ENCODE measurements around the gene PCNX2.
A peak's percentile ranks its signal among the peaks of the same experiment; 100 is the strongest.

The PCNX2 gene, protein sequence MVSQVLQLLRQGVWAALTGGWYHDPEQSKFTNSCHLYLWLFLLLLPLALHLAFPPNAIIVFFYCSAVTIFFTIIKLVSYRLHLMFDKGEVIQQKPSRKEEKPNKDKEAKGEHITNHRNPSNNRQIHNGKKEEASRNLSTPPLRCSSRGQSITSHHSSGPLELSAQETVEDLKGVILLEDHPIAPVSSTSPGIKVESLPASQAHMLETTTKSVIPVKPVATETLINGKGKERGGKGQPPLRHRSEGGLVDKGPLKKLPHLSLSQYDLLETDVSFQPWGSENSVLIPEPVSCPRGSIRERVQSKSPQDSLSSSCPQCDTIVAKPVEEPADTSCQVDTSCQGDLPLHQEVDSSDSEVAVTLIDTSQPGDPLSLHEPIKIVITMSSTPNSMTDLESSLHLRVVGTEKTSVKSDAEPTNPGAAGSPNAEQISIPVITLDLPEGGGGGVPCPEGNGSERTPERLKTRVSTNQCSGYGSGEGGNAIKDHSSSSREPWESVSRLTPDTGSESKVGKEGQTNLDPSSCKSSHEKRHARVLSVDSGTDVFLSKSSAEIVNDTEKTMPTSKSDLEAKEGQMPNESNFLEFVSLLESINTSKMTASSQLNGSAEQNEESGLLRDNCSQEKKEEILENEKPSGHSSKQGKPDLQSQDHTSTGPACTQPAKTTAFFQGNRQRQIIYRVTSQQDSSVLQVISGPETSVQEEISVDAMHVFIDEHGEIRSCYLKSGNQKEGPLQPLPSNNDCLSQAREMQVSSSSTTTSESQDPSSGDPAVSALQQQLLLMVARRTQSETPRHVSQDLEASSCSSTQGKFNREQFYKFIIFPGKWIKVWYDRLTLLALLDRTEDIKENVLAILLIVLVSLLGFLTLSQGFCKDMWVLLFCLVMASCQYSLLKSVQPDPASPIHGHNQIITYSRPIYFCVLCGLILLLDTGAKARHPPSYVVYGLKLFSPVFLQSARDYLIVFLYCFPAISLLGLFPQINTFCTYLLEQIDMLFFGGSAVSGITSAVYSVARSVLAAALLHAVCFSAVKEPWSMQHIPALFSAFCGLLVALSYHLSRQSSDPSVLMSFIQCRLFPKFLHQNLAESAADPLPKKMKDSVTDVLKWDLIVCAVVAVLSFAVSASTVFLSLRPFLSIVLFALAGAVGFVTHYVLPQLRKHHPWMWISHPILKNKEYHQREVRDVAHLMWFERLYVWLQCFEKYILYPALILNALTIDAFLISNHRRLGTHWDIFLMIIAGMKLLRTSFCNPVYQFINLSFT (N-terminal part only)

DNA sequence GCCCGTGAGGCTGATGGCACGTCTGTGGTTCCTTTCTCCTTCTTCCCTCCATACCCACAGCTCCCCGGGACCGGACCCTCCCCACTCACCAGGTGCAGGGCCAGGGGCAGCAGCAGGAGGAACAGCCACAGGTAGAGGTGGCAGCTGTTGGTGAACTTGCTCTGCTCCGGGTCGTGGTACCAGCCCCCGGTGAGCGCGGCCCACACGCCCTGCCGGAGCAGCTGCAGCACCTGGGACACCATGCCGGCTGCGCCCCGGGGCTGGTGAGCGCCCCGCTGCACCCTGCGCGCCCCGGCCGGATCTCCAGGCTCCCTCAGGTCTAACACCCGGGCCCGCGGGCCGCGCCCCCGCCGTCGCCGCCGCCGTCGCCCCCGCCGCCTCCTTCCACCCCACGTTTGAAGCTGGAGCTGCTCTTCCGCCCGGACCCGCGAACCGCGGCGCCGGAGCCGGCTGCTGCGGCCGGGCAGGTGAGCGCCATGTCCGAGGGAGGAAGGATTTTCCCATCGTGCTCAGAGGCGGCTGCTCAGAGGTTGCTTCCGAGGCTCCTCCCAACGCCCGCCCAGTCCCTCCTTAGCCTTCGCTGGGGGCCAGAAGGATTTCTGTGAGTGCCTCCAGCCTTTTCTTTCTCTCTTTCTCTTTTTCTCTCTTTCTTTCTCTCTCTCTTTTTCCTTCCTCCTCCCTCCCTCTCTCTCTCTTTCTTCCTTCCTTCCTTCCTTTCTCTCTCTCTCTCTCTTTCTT is at the start of gene PCNX2:
TSS of gene PCNX2 (minus strand) at position 489 of the 738 bp plus-strand sequence. CDS start at position 242, 247 bp downstream.
- DNase-seq (ENCODE audit: extremely low read depth in 1 of 2, low read depth in 1 of 2) = peak; percentile 17 to 42

DNA sequence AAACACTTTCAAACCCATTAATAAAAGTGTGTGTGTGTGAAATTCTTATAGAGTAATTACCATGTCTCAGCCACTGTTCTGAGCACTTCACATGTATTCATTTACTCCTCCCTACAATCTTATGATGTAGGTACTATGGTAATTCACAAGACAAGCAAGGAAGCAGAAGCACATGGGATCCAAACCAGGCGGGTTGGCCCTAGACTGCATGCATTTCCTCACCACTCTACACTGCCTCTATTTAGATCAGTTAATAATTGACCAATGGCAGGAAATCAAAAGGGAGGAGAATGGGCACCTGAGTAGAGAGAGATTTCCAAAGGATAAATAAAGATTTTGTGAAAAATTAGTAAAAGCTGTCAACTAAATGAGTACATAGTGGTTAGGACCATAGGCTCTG is 47.7 kb upstream of the PCNX2 start:
- no peak for DNase-seq (ENCODE audit: extremely low read depth in 1 of 2, low read depth in 1 of 2)

DNA sequence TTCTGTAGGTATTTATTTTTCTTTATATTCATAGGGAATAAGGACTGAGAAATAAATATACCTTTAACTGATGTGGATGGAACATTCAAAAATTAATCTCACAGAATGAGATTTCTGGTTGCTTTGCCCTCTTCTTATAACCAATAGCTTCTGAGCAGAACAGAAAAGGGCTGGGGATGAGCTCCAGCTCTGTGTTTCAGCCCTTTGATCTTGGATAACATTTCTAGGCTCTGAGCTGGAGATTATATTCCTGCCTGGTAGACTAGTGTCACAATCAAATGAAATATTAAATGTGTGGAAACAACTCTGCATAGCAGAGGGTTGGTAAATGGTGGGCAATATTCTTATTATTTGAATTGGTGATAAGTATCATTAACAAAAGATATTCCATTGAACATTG is 46.6 kb upstream of the PCNX2 start:
- DNase-seq (ENCODE audit: extremely low read depth in 1 of 2, low read depth in 1 of 2) = no peak

DNA sequence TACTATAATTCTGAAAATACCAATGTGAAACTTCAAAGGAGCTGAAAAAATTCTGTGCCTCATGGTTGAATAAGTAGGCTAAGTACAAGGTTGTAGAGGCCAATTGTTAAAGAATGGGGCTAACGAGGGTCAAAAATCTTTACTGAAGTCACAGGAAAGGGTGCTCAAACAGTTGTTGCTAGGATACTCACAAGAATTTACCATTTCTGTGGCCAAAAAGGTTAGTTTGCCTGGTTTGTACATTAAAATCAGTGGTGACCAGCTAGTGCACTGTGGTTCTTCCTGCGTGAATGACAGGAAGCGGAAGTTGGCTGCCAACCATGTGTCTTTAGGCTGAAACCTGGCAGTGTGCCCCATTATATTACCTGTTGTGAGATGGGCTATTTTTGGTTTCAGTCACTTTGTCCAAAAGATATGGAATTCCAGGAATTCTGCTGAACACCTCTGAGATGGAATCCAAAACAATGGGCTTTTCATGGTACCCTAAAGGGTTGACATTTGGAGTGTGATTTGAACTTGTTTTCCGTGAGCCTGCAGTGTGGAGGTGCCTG is 45.5 kb upstream of the PCNX2 start:
- no peak for DNase-seq (ENCODE audit: extremely low read depth in 1 of 2, low read depth in 1 of 2)

DNA sequence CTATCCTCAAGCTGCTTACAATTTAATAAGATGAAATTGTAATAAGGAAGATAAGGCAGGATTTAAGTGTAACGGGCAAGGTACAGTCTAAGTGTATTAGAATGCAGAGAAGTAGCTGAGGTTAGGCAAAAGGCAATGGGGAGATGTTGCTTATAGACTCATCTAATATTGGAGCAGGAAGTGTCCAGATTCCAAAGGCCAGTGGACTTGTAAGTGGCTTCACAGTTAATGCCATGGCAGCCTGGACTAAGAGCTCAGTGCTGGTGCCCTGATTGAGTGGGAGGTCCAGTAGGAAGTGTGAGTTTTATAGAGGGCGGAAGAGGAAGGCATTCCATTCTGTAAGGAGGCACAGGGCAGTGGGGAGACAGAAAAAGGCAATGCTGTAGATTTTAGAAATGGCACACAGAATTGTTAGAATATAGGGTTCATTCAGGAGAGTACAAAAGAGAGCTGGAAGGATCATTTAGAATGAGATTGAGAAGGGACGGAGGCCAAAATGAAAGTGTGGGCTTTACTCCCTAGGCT is 44.6 kb upstream of the PCNX2 start:
- no peak for DNase-seq (ENCODE audit: extremely low read depth in 1 of 2, low read depth in 1 of 2)

DNA sequence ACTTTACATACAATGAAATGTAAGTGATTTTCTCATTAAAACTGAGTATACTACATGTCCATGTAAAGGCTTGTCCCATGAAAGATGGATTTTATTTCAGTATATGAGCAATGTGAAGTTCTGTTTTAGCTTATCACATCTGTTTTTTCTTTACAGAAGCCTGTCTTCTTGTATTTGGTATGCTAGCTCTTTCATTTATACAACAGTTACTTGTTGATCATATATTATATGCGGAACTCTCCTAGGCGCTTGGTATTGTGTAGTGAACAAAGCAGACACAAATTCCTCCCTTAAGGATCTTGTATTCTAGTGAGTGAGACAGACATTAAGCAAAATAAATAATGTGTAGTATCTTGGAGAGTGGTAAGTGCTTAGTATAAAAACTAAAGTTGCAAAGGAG is 42.6 kb upstream of the PCNX2 start:
- DNase-seq (ENCODE audit: extremely low read depth in 1 of 2, low read depth in 1 of 2) = no peak

DNA sequence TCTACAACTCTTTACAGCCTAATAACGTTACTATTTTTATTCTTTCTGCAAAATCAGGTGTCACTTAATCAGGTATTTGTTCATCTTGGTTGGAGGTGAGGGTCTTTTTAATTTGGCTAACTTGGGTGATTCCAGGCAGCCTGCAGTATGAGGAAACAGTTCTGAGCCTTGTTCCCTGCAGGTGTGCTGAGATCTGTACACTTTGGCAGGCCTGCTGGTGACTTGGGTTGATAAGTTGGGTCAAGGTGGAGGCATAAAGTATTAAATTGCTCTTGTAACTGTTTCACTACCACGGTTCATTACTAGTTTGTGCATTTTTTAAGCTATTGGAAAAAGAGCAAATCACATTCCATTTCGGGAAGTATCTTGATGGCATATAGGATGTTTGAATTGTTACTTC is 42.0 kb upstream of the PCNX2 start:
- no peak for DNase-seq (ENCODE audit: extremely low read depth in 1 of 2, low read depth in 1 of 2)

DNA sequence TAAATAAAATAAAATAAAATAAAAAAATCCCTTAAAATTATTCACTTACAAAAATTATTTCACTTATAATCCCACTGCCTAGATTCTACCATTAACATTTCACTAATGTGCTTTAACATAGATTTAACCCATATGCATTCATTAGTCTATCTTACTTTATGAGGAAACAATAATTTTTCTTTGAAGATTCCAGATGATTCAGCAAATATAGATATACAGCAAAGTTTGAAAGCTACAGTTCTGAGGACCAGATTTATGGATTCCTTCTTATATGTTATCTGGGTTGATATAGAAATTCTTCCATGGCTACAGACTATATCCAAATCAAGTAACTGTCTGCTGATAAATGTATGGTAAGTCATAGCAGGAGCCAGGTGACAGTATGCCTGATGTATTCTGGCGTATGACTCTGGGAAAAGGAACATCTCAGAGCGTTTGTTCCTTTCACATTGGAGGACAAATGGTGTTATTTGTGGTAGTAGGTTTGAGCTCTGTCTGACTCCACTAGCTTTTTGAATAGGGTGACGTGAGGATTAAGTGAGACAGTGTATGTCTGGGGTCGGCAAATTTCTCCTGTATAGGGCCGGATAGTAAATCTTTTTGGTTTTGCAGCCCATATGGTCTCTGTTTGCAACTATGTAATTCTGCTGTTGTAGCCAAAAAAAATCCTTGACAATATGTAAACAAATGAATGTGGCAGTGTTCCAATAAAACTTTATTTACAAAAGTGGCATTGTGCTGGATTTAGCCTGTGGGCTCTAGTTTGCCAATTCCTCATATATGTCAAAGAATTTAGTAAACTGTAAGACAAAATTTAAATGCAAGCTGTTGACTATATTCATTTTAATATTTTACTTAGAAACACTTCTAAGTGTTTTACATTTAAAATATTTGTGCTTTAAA is 41.3 kb upstream of the PCNX2 start:
- DNase-seq (ENCODE audit: extremely low read depth in 1 of 2, low read depth in 1 of 2) = no peak

DNA sequence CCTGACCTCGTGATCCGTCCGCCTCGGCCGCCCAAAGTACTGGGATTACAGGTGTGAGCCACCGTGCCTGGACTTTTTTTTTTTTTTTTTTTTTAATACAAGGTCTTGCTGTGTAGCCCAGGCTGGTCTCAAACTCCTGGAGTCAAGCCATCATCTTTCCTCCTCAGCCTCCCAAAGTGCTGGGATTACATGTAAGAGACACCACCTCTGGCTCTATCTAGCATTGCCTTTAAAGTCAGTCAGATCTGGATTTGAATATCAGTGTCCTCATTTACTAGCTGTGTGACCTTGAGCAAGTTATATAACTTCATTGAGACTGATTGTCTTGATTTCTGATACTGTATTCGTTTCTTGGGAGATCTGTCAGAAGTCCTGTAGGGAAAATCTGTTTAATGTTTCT is 38.6 kb upstream of the PCNX2 start:
- no peak for DNase-seq (ENCODE audit: extremely low read depth in 1 of 2, low read depth in 1 of 2)

DNA sequence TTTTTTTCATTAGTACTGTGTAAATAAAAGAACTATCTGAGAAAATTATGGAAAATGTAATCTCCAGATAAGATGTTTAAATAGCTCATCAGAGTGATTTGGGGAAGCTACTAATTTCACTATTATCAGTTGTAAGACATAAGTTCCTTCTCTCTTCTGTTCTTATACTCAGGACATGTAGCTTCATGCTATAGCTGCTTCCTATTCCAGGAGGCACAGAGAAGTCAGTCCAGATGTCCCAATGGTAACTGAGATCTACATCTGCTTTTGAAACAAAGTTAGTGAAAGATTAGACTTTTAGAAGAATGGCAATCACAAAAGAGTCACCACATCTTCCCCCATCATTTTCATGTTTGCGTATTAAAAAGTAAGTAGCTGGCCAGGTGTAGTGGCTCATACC is 37.6 kb upstream of the PCNX2 start:
- no peak for DNase-seq (ENCODE audit: extremely low read depth in 1 of 2, low read depth in 1 of 2)

DNA sequence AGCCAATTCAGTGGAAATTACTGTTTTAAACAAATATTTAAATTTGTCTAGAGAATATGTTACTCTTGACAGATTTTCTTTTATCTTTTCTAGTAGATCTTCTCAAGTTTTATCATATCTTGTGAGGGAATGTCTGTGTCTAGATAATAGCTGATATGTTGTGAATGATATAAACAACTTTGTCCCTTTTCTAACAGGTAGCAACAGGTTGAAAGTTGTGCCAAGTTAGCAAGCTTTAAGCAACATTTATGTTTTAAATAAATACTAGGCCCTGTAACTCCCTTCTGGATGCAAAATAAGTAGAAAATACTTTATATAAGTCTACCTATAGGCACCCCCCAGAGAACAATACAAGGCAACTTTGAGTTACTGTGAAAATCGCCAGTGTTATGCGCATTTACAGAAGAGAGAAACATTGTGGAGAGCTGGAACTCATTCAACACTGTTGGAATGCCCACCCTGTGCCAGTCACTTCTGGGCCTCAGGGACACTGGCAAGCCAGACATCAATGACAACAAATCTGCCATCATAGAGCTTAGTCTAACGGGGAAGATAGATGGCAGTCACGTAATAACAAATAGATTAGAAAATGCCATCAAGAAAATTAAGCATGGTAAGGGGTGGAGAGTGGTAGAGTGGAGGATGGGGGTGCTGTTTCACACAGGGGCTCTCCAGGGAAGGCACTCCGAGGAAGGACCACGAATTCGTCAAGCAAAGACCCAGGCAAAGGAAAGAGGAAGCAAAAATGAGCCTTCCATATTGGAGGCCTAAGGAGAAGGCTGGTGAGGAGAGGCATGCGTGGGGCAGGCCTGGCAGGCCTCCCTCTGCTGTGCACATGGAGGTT is 36.4 kb upstream of the PCNX2 start:
- no peak for DNase-seq (ENCODE audit: extremely low read depth in 1 of 2, low read depth in 1 of 2)

DNA sequence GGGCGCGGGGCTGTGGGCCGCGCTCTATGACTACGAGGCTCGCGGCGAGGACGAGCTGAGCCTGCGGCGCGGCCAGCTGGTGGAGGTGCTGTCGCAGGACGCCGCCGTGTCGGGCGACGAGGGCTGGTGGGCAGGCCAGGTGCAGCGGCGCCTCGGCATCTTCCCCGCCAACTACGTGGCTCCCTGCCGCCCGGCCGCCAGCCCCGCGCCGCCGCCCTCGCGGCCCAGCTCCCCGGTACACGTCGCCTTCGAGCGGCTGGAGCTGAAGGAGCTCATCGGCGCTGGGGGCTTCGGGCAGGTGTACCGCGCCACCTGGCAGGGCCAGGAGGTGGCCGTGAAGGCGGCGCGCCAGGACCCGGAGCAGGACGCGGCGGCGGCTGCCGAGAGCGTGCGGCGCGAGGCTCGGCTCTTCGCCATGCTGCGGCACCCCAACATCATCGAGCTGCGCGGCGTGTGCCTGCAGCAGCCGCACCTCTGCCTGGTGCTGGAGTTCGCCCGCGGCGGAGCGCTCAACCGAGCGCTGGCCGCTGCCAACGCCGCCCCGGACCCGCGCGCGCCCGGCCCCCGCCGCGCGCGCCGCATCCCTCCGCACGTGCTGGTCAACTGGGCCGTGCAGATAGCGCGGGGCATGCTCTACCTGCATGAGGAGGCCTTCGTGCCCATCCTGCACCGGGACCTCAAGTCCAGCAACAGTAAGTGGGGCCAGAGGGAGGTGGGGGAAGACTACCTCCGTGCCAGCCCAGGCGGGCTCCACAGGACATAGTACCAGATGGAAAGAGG is 32.8 kb upstream of the PCNX2 start:
- peak in 1 of 2 donors; percentile 16 for DNase-seq (ENCODE audit: extremely low read depth in 1 of 2, low read depth in 1 of 2)

DNA sequence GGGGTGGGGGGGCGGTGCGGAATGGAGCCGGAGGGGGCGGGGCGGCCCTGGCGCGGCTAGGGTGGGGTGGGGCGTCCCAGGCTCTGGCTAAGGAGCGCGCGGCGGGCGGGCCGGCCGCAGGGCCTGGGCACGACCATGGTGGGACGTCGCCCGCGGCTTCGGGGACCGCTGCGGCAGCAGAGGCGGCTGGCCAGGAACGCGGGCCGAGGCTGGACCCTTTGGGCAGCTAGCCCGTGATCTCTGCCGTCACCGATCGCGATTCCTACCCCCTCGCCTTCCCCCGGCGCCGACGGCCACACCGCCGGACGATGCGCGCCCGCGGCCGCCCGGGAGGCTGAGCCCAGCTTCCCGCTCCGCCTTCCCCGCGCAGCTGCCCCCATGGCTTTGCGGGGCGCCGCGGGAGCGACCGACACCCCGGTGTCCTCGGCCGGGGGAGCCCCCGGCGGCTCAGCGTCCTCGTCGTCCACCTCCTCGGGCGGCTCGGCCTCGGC is 32.2 kb upstream of the PCNX2 start, which contains the start of gene MAP3K21:
TSS of gene MAP3K21 (plus strand) at position 74 of the 491 bp plus-strand sequence. CDS start at position 379, 305 bp downstream.
- no peak for DNase-seq (ENCODE audit: extremely low read depth in 1 of 2, low read depth in 1 of 2)

DNA sequence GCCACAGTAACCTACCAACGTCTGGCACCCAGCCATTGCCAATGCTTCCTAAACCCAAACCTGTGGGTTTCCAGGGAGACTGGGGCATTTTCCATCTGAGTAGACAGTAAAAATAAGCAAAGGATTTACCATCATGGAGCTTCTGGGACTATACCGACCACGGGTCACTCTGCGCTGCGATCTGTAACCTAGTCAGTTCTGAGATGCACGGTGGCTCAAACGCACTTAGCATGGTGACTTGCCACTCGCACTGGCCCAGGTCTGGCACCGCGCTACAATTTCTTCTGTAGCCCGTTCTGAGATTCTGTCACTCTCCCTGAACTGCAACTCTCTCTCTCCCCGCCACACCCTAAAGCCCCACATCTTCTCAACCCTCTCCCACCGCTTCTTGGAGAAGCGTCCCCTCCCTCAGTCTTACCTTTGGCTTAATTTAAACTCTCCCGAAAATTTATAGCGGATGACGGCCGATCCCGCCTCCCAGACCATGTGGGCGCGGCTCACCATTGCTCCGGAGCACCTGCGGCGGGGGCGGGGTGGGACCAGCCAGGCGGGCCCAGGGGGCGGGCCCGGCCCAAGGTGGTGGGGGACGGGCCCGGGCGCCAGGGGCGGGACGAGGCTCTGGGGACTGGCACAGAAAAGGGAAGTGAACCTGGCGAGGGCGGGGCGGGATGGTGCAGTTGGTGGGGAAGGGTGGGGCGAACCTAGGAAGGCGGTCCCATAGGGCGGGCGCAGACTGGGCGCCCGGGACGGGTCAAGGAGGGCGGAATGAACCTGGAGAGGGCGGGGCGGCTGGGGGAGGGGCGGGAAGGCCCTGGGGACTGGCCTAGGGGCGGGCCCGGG is 31.5 kb upstream of the PCNX2 start:
- peak; percentile 60 to 78 for DNase-seq (ENCODE audit: extremely low read depth in 1 of 2, low read depth in 1 of 2)

DNA sequence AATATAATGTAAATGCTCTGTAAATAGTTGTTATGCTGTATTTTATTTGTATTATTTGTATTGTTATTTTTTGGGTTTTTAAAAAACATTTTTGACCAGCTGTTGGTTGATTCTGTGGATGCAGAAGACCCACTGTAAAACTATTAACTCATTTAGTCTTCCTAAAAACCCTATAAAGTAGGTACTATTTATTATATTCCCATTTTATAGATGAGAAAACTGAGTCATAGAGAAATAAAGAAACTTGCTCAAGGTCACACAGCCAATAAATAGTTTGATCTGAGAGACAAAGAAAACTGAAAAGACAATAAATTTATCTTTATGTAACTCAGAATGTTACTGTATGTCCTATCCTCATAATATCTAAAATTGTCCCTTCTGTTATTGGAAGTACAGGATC is 30.8 kb upstream of the PCNX2 start:
- DNase-seq (ENCODE audit: extremely low read depth in 1 of 2, low read depth in 1 of 2) = no peak

DNA sequence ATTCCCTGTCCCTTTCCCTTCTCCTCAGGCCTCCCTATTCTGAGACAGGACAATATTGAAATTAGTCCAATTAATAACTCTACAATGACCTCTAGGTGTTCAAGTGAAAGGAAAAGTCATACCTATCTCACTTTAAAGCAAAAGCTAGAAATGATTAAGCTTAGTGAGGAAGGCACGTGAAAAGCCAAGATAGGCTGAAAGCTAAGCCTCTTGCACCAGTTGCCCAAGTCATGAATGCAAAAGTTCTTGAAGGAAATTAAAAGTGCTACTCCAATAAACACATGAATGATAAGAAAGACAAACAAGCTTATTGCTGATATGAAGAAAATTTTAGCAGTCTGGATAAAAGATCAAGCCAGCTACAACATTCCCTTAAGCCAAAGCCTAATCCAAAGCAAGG is 28.2 kb upstream of the PCNX2 start:
- DNase-seq (ENCODE audit: extremely low read depth in 1 of 2, low read depth in 1 of 2) = no peak
